Motor neuron (in vitro differentiated cells): ENCODE results near the gene ACAT2. TPM values are rescaled to one million over a fixed set of nuclear protein-coding genes. Genes with fewer than 3 reads are reported as not detected.
"Not testable (repeated sequence)": the region's sequence is repeated elsewhere in the genome, so short reads cannot be mapped to it uniquely, and the experiment has no call there.

Source experiments
- ATAC-seq, 8 experiments: fragments of 200-7000 bp; cut with Tn5 transposase; replicated peaks in 6 of 8; 2 replicates each; pipeline ENCODE4 v1.8.0; 2021; ENCODE audit warnings: mild to moderate bottlenecking in 8 of 8, moderate library complexity in 8 of 8
- H3K27ac ChIP-seq, 2 donors: fragments of 250-450 bp; sonication (Bioruptor Pico); 2 replicates each; pipeline ENCODE4 v1.9.0; 2021; ENCODE audit warnings: antibody characterized with exemption in 2 of 2, mild to moderate bottlenecking in 2 of 2, moderate library complexity in 1 of 2
- H3K4me1 ChIP-seq, 2 donors: fragments of 250-450 bp; sonication (Bioruptor Pico); replicated peaks in 1 of 2; 2 replicates each; pipeline ENCODE4 v1.6.1; 2021; ENCODE audit warnings: antibody characterized with exemption in 2 of 2, mild to moderate bottlenecking in 2 of 2, moderate library complexity in 1 of 2
- H3K4me3 ChIP-seq, 5 donors: fragments of 250-450 bp; sonication (Bioruptor Pico); 2 replicates each; pipeline ENCODE4 v1.9.0; 2021; ENCODE audit warnings: antibody characterized with exemption in 5 of 5, mild to moderate bottlenecking in 5 of 5, moderate library complexity in 4 of 5
- WGBS, 10 experiments: fragments of 450-650 bp; shearing (Covaris generic); methylation state at CpG; one replicate each; pipeline ENCODE4 v1.0.0; 2022; 5-methylcytosine and 5-hydroxymethylcytosine counted together
- in situ Hi-C, 9 experiments: fragments of 400-800 bp; cut with MboI; loops; one replicate each; pipeline ENCODE4 v1.15.0; 2021; ENCODE audit warnings: low sequenced_read_pairs in 9 of 9, low pct_unique_long_range_greater_than_20kb in 2 of 9; ENCODE audit not compliant: unreplicated experiment in 9 of 9
- total RNA-seq, 8 experiments: library from RNA; unstranded; fragments of 300-600 nt; gene quantifications; 2 replicates each; pipeline versions ENCODE4 v1.2.3 to v1.2.4, GENCODE V29; 2022

Gene ACAT2
- total RNA-seq, 8 experiments from 2014 or later: 12.6 to 120 (median 42.2) TPM

- H3K27ac ChIP-seq: peak within 1 kb of the TSS; percentile 79 to 95
- peaks cover 12 to 17% of the 10 kb centered on the region in 2 donors for H3K4me1 ChIP-seq
- ATAC-seq: peak; percentile 68 to 89 (median 86)
- peak within 1 kb of the TSS; percentile 56 to 76 (median 70) for H3K4me3 ChIP-seq
- in situ Hi-C loops: no loop called here
- WGBS, 10 experiments: 0 to 1% (median 0%) methylated on average over 1 to 33 of the region's 56 CpGs; no CpG with 5 or more reads in 2 of the 10 experiments
Measured at GRCh38 chr6:159790149-159790955, 28.5 kb downstream of the ACAT2 start, which contains the start of gene MRPL18. Gene MRPL18, plus strand, starts transcription at chr6:159790467. Its CDS starts 121 bp downstream, at chr6:159790588.

DNA sequence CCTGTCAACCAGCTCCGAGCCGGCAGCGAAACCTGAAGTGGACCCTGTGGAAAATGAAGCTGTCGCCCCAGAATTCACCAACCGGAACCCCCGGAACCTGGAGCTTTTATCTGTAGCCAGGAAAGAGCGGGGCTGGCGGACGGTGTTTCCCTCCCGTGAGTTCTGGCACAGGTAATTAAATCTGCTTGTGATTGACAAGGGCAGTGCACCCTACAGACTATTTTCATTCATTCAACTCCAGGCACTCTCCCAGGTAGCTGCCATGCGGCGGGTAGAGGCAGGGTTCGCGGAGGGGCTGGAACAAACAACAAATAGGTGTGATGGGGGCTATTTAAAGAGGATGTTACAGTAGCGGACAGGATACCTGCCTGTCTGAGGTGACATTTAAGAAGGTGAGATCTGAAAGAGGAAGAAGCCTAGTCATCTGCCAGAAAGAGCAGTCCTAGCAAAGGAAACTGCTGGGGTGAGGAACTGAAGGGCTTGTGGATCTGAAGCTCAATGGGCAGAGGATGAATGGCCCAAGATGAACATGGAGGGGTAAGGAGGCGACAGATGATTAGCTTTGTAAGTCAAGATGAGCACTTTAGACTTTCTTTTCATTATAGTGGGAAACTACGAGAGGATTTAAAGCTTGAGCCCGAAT lies 29.2 kb downstream of the ACAT2 start:
- Histone ChIP-seq H3K4me1 (peaks cover 12 to 17% of the 10 kb centered on the region in 2 donors), H3K27ac (peak overlapping the region; percentile 76 to 94), H3K4me3 (peak overlapping the region; percentile 56 to 76 (median 70))
- no peak for ATAC-seq
- in situ Hi-C loops: no loop called here
- 0 to 72% (median 16%) methylated on average over 2 to 11 of the region's 18 CpGs; no CpG with 5 or more reads in 2 of the 10 experiments for WGBS, 10 experiments

DNA sequence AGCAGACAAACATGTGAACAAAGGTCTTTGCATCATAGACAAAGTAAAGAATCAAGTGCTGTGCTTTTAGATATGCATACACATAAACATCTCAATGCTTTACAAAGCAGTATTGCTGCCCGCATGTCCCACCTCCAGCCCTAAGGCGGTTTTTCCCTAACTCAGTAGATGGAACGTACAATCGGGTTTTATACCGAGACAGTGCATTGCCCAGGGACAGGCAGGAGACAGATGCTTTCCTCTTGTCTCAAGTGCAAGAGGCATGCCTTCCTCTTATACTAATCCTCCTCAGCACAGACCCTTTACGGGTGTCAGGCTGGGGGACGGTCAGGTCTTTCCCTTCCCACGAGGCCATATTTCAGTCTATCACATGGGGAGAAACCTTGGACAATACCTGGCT lies 33.1 kb downstream of the ACAT2 start:
- H3K4me1 ChIP-seq, ATAC-seq, in situ Hi-C loops, H3K27ac ChIP-seq, H3K4me3 ChIP-seq: not testable (repeated sequence)
- WGBS, 10 experiments: 40 to 90% (median 71%) methylated on average over 2 to 6 of the region's 8 CpGs; no CpG with 5 or more reads in 5 of the 10 experiments

DNA sequence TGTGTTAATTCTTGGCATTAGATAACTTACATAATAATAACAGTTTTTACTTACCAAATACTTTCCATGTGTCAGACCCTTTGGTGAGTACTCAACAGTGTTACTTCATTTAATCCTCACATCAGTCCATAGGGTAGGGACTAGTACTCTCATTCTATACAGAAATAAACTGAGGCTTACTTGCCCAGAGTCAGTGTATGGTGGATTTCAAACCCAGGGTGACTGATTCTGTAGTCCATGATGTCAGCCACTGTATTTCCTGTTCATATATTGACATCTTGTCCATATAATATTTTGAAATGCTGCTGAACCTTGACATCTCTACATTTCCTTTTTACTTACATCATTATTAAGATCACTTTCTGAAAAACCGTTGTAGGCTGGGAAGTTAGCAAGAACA lies 35.7 kb downstream of the ACAT2 start:
- ATAC-seq: no peak
- in situ Hi-C loops: no loop called here
- no peak overlapping the region for H3K27ac ChIP-seq
- 0 to 100% (median 62%) methylated on average over 1 of the region's 1 CpG for WGBS, 10 experiments
- no peak overlapping the region for H3K4me3 ChIP-seq
- no peaks in the 10 kb centered on the region for H3K4me1 ChIP-seq

- in situ Hi-C loops: no loop called here
- 89 to 96% (median 94%) methylated on average over 5 to 12 of the region's 50 CpGs; no CpG with 5 or more reads in 7 of the 10 experiments for WGBS, 10 experiments
- Histone ChIP-seq H3K4me1 (no peaks in the 10 kb centered on the region), H3K4me3 (no peak within 1 kb of the TSS), H3K27ac (no peak within 1 kb of the TSS)
- ATAC-seq: peak in 4 of 8 experiments; percentile 13 to 36 (median 26)
Measured at GRCh38 chr6:159800141-159800865, 38.5 kb downstream of the ACAT2 start, which contains the start of gene PNLDC1. Gene PNLDC1, plus strand, starts transcription at chr6:159800276. Its CDS starts 32 bp downstream, at chr6:159800308.

GRCh38 chr6:159801935-159802334 lies 40.1 kb downstream of the ACAT2 start:
- H3K27ac ChIP-seq: no peak overlapping the region
- in situ Hi-C loops: no loop called here
- WGBS, 10 experiments: 80 to 100% (median 88%) methylated on average over 1 to 8 of the region's 8 CpGs; no CpG with 5 or more reads in 1 of the 10 experiments
- no peaks in the 10 kb centered on the region for H3K4me1 ChIP-seq
- no peak overlapping the region for H3K4me3 ChIP-seq
- ATAC-seq: no peak

GRCh38 chr6:159804504-159804903 lies 42.7 kb downstream of the ACAT2 start:
- ATAC-seq: no peak
- Histone ChIP-seq H3K4me3 (no peak overlapping the region), H3K27ac (no peak overlapping the region), H3K4me1 (no peaks in the 10 kb centered on the region)
- in situ Hi-C loops: no loop called here
- 20 to 89% (median 85%) methylated on average over 1 to 10 of the region's 10 CpGs; no CpG with 5 or more reads in 1 of the 10 experiments for WGBS, 10 experiments

DNA sequence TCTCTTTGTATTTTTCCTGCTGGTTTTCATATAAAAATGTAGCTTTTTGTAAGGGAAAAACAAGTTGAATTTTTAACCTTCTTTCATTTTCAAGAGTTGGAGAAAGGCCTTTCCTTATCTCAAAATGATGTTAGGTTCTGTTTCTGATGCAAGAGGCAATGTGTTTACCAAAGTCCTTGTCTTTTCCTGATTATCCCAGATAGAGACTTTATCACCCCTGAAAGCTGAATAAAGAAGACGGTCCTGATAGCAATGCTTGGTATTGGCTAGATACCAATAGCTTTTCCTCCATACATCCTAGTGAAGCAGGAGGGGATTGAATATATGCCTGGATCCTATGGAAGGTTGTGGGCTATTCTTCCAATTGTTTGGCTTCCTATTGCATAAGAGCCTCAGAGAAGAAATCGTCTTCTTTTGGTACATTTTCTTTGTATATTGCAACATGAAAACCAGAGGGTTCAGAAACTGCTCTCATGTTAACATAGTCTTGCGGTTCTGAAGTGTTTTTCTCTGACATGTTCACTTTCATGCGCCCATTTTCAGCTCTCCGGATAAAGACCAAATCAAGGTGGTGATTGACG lies 43.7 kb downstream of the ACAT2 start:
- no peak for ATAC-seq
- in situ Hi-C loops: no loop called here
- 80 to 95% (median 90%) methylated on average over 2 to 6 of the region's 6 CpGs for WGBS, 10 experiments
- no peaks in the 10 kb centered on the region for H3K4me1 ChIP-seq
- no peak overlapping the region for H3K27ac ChIP-seq
- H3K4me3 ChIP-seq: no peak overlapping the region

DNA sequence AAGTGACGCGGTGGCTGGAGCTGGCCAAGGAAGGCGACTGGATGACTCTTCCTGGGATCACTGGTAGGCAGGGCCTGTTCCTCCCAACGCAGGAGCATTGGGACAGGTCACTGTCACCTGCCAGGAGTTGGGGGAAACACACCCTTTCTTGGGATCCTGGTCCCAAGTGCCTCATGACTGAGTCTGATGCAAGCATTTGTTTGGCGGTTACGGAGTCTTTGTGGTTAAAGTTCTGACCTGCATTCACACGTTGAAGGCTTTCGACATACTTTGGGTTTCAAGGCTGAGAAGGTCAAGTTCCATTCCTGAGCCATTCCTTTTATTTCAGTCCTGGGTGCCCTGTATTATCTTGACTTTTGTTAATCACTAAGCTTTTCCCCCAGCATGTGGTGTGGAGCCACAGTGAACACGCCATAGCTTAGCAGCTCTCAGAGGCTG lies 44.2 kb downstream of the ACAT2 start:
- H3K4me1 ChIP-seq: no peaks in the 10 kb centered on the region
- H3K4me3 ChIP-seq: no peak overlapping the region
- no peak overlapping the region for H3K27ac ChIP-seq
- in situ Hi-C loops: no loop called here
- no peak for ATAC-seq
- 89 to 100% (median 98%) methylated on average over 1 to 6 of the region's 9 CpGs; no CpG with 5 or more reads in 2 of the 10 experiments for WGBS, 10 experiments

DNA sequence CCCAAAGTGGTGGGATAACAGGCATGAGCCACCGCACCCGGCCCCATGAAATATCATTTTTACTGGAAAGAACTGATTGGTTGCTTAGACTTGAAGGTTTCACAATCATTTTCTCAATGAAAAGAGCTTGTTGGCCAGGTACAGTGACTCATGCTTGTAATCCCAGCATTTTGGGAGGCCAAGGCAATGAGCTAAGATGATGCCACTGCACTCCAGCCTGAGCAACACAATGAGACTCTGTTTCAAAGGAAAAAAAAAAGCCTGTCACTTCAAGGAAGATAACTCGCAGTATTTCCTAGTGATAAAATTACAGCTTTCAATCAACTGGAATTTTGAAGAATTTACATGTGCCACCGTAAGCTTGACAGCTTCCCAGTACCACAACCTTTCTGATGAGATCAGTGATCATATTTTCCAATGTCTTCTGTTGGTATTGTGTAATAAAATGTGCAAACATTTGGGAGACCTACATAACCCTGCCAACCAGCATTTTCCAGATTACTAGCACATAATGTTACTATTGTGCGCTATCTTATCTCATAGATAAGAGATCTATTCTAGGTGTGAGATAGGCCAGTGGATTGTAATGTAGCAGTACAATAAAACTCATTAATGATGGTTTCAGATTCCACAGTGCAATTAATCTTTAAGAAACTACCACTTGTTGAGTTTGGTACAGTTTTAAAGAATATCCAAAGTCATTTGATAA lies 45.5 kb downstream of the ACAT2 start:
- no peak for ATAC-seq
- no peak overlapping the region for H3K4me3 ChIP-seq
- H3K4me1 ChIP-seq: no peaks in the 10 kb centered on the region
- H3K27ac ChIP-seq: no peak overlapping the region
- in situ Hi-C loops: no loop called here
- WGBS, 10 experiments: 68 to 100% (median 83%) methylated on average over 1 to 5 of the region's 5 CpGs; no CpG with 5 or more reads in 1 of the 10 experiments

DNA sequence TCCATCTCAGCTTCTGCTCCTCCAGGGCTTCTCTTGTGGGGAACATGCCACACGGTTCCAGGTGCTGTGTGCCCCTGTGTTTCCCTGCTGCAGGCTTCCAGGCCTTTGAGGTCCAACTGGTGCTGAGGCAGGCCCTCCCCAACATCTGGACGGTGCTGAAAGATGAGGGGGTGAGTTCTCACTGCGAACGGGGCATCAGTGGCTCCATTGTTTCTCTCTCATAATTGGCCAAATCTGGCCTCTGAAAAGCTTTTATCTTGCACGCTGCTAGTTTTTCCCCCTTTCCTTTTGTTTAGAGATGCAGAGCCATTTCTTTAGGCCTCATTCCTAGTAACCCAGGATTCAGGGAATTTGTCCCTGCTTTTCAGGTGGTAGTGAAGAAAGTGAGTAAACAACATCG lies 46.8 kb downstream of the ACAT2 start:
- Histone ChIP-seq H3K27ac (no peak overlapping the region), H3K4me3 (no peak overlapping the region), H3K4me1 (no peaks in the 10 kb centered on the region)
- in situ Hi-C loops: no loop called here
- ATAC-seq: no peak
- 33 to 100% (median 77%) methylated on average over 1 to 6 of the region's 6 CpGs; no CpG with 5 or more reads in 1 of the 10 experiments for WGBS, 10 experiments

GRCh38 chr6:159809149-159809548 lies 47.3 kb downstream of the ACAT2 start:
- WGBS, 10 experiments: 60 to 100% (median 83%) methylated on average over 1 to 4 of the region's 4 CpGs; no CpG with 5 or more reads in 3 of the 10 experiments
- no peak overlapping the region for H3K4me3 ChIP-seq
- no peak for ATAC-seq
- no peak overlapping the region for H3K27ac ChIP-seq
- no peaks in the 10 kb centered on the region for H3K4me1 ChIP-seq
- in situ Hi-C loops: no loop called here
